NCI-H146 treated with DMSO at 0.1 percent for 48 hours (cell line): ENCODE data around the gene GPHB5.
"Not testable (repeated sequence)": the region's sequence is repeated elsewhere in the genome, so short reads cannot be mapped to it uniquely, and the experiment has no call there.

Experiments
- DNase-seq: peaks from one replicate; lab custom pipeline; 2025; ENCODE audit not compliant: unreplicated experiment; lab: John Stamatoyannopoulos, UW

Gene GPHB5, protein sequence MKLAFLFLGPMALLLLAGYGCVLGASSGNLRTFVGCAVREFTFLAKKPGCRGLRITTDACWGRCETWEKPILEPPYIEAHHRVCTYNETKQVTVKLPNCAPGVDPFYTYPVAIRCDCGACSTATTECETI

GRCh38 chr14:63318835-63319234 lies at the start of gene GPHB5:
TSS of gene GPHB5 (minus strand) at chr14:63318935. CDS start at chr14:63317849, 1,086 bp downstream.
- DNase-seq, result no peak

GRCh38 chr14:63367742-63368364 lies 49.1 kb upstream of the GPHB5 start:
- DNase-seq, result no peak

GRCh38 chr14:63362389-63362819 lies 43.7 kb upstream of the GPHB5 start:
- peak; percentile 95 for DNase-seq

GRCh38 chr14:63361790-63362189 lies 43.1 kb upstream of the GPHB5 start:
- DNase-seq, result peak; percentile 43

GRCh38 chr14:63357841-63358240 lies 39.1 kb upstream of the GPHB5 start:
- DNase-seq, result no peak

- no peak for DNase-seq
Observed at GRCh38 chr14:63345826-63346225, 27.1 kb upstream of the GPHB5 start.

DNA sequence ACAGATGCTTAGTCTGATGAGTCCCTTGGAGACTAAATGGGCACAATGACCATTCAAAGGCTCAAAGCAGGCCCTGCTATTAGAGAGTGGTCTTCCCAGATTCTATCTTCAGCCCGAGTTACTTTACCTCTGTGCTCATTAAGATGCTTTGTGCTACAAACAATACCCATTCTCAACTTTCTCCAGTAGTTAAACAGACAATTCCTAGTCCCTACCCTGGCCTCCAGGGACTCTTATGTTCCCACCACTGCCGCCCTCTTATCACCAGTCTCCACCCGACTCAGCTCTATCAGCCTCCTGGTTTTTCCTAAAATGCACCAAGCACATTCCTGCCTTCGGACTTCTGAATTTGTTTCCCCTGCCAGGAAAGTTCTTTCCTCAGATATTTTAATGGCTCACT lies 25.6 kb upstream of the GPHB5 start:
- DNase-seq, result no peak

GRCh38 chr14:63343878-63344277 lies 25.1 kb upstream of the GPHB5 start:
- no peak for DNase-seq

DNA sequence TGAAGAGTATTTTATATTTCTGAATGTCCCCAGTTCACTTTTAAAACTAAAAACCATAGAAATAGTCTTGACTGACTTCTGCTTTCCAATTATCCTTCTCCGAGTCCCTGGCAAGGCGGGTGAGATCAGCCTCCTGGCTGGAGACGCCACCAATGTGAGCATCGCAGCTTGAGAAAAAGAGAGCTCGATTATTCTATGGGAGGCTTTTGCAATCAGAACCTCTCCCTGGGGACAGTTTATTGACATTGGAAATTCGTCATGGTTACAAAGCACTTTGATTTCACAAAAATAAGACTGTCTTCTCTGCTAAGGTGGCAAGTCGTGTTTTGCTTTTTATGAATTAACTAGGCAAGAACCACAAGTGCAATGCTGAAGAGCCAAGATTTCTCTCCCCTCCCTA lies 23.6 kb upstream of the GPHB5 start:
- peak; percentile 13 for DNase-seq

DNA sequence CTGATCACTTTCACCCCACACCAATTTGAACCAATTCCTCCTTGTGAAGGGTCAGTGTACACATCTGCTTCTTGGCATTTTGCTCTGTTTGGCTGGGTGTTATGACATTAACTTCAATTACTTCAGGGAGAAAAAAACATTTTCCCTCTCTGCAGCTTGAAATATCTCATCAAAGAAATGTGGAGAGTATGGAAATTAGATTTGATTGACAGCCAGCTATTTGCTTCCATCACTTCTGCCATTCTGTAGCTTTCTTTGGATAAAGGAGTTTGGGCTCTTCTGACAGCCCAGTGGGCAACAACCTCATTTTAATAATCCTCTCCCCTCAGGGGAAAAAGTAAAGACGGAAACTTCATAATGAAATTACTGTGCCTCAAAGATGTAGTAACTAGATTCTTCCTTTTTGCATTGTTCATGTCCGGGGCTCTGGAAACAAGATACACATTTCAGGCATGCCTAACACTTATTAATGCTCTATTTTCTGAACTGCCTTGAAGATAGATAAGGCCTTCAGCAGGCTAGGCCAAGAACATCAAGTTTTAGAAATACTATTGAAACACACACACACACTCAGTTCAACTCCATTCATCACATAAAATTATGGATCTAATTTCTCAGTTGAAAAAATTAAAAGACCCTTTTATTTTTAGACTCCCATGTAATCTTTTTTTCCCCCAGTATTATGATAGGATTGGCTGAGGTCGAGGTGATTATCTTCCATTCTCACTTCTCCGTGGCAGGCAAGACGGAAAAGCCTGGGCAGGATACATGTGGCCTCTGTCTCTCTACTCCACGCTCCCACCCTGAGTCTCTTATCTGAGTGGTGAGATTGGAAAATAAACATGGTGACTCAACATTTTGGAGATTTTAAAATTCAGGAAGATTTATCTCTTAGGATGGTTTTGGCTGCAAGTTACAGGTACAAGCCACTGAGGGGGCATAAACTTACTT lies 10.3 kb upstream of the GPHB5 start:
- DNase-seq, result no peak

DNA sequence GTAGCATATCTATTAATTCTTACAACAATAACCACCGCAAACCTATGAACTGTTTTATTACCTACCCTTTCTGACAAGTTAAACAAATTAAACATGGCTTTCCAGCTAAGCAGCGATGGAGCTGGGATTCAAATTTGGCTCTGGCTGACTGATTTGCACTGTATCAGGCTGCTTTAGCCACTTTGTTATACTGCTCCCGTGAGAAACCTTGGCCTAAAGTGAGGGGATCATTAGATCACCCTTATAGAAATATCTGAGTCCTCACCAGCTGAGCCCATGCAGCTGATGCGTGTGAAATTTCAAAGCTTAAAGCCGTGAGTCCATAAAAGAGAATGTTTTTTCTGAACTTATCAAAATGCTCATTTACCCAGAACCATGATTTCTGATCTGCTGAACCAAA lies 8.1 kb upstream of the GPHB5 start:
- DNase-seq, result no peak

- no peak for DNase-seq
Observed at GRCh38 chr14:63322897-63323573, 4.3 kb upstream of the GPHB5 start.

DNA sequence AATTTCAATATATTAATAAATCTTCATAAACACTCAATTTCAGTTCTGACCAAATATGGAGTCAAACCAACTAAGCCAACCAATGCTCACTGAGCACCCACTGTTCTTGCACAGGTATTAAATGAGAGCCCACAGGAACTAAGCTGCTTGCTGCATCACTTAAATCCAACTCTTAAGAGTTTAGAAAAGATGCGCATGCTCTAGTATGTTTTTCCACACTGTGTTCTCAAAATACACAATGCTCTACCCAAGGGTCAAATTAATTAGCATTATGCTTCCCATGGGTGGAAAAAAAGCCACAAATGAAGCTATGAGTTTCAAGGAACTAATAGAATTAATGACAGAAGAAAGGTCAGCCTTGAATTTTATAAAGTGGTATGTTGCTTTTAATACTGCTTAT lies 3.7 kb upstream of the GPHB5 start:
- no peak for DNase-seq

DNA sequence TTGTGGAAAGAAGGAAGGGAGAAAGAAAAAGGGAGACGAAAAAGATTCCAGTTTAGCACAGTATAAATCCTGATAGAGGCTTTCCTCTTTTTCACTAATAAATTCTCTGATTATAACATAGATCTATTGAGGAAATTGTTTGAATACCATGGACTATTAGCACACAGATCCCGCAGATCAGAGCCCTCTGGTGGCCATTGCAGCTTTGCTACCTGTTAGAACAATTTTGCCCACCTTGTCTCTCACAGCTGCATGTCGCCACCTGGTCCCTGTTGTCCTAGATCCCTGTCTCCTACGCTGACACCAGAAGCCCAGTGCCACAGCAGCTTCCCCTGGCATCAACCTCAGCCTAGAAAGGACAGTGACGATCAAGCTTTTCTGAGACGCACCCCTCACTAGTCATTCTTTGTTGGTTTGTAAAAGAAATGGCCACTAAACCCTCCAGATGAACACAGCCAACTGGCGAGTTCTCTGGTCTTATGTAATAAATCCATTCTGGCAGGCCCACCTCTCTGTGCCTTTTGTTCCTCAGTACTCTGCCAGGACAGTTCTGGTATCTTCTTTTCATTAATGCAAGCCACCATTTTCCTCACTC lies 9.9 kb downstream of the GPHB5 start:
- peak; percentile 75 for DNase-seq

GRCh38 chr14:63304429-63304828 lies 14.3 kb downstream of the GPHB5 start:
- DNase-seq, result not testable (repeated sequence)

- no peak for DNase-seq
Observed at GRCh38 chr14:63301891-63302534, 16.7 kb downstream of the GPHB5 start.

DNA sequence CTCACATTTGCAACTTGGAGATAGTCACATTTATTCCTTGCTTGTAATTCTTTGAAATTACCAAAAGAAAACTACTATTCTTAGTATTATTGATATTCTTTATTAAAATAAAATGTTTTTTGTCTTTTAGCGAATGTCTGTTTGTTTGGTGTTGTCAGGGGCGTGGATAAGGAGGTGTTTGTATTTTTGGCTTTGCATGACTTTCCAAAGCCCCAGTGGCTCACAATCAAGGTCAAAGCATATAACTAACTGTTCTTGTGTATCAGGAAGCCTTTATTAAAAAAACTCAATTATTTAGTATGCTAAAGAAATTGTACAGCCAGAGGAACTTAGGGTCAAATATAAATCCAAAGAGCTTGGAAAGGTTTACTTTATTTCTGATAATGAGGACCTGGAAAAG lies 17.9 kb downstream of the GPHB5 start:
- no peak for DNase-seq

DNA sequence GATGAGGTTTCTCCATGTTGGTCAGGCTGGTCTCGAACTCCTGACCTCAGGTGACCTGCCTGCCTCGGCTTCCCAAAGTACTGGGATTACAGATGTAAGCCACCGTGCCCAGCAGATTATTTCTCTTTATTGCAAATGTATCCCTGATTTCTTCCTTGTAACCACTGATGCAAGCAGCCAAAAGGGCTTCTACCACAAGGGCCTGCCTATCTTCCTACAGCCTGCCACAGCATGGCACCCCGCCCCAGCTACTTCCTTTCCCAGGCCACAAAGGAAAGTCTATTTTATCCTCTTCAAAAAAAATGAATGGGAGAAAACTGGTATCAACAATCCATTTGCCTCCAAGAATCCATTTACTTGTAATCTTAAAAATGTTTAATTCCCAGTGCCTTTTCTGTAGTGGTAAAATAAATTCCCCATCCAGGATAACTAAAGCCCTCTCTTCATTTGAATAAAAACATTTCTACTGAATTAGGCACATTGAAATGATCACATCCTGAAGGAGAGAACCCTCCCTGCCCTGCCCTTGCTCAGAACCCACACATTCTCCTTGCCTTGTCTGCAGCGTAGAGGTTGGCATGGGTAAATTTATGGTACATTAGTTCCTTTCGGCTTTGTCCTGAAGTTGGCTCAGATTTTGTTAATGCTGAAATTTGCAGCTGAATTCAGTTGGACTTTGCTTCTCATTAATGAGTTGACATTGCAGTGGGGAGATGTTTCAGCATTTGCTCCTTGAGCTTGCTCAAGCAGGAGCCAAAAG lies 19.2 kb downstream of the GPHB5 start:
- DNase-seq, result no peak

- DNase-seq, result no peak
Observed at GRCh38 chr14:63297372-63298063, 21.2 kb downstream of the GPHB5 start.
